ENCODE measurements around the gene FOXN3.

FOXN3 gene

GRCh38 chr14:89330236-89331002, 86.6 kb downstream of the FOXN3 start:
- no peak for DNase-seq

GRCh38 chr14:89327771-89328212, 89.2 kb downstream of the FOXN3 start:
- DNase-seq = peak; percentile 80

DNA sequence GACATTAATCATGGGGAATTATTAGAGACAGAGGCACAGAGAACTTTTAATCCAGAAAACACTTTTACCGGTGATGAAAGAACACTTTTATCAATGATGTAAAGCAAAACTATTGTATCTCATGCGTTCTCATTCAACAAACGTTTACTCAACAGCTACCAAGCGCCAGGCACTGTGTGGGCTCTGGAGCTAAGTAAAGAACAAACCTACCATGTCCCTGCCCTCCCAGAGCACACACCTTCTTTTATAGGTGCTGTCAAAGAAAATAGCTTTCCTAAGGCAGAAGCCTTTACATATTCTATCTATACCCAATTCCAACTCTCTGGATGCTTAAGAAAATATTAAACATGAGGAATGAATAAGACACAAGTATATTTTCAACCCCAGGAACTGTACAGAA, 91.1 kb downstream of the FOXN3 start:
- no peak for DNase-seq

GRCh38 chr14:89325299-89325883, 91.6 kb downstream of the FOXN3 start:
- no peak for DNase-seq

GRCh38 chr14:89324501-89325298, 92.3 kb downstream of the FOXN3 start:
- DNase-seq = no peak

DNA sequence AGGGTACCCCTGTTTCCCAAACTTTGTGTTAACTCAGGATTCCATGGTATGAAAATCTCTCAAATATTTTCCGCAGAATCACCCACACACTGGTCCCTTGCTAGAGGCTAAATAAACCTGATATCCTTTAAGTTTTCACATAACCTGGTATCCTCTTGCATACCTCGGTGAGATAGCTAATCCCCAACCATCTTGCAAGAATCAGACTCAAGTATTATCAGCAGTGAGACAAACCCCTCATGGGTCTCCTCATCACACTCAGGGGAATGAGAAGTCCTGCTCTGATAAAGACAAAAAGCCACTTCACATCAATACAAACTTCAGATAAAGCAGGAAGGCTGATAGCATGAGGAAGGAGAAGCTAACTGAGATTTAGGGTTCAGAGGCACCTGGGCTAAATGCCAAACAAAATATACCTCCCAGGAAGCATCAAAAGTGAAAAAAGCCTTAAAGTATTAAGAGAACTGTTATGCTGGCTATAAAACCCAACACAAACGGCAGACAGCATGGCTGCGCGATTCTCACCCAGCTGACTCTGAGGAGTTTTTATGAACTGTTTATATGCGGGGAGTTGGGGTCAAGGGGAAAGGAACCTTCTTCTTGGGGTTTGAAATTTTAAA, 96.5 kb downstream of the FOXN3 start:
- no peak for DNase-seq

DNA sequence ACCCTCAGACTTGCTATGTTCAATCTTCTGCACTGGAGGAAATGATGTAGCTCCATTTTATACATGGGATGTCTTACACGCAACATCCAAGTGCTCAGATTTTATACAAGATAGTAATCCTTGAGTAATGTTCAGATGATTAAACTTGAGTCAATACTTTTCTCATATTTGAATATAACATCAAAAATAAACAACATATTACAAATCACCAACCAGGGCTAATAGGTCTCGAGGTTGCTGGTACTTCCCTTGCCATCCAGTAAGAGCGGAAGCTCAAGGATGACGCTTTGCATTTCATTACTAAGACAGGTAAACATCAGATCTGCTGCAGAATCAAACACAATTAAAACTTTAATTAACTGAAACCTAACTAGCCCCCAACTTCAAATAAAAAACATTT, 97.3 kb downstream of the FOXN3 start:
- DNase-seq = no peak

DNA sequence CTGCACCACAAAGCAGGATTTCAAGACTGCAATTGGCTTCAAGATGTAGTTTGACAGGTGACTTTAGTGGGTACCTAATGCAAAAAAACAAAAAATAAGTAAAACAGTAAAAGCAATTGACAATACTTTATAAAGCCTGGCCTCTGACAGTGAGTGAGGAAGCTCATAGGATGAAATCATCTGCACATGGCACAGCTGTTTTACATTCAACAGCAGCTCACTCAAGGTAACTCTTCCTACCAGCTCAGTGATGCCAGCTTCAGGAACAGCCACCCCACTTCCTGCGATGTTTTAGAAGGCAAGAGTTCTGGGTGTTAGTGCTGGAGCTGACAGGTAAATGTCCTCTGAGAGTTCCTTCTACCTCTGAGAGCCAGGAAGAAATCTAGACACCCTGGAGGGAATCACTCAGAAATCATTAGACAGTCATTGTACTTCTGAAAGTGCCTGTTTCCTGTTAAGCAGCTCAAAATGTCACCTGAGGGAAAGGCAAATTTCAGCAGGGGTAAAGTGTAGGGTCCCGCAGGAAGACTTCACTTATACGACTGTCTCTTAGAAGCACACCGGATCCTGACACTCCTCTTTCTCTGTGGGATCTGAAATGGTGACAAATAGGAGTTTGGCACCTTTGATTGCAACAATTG, 99.9 kb downstream of the FOXN3 start:
- no peak for DNase-seq

DNA sequence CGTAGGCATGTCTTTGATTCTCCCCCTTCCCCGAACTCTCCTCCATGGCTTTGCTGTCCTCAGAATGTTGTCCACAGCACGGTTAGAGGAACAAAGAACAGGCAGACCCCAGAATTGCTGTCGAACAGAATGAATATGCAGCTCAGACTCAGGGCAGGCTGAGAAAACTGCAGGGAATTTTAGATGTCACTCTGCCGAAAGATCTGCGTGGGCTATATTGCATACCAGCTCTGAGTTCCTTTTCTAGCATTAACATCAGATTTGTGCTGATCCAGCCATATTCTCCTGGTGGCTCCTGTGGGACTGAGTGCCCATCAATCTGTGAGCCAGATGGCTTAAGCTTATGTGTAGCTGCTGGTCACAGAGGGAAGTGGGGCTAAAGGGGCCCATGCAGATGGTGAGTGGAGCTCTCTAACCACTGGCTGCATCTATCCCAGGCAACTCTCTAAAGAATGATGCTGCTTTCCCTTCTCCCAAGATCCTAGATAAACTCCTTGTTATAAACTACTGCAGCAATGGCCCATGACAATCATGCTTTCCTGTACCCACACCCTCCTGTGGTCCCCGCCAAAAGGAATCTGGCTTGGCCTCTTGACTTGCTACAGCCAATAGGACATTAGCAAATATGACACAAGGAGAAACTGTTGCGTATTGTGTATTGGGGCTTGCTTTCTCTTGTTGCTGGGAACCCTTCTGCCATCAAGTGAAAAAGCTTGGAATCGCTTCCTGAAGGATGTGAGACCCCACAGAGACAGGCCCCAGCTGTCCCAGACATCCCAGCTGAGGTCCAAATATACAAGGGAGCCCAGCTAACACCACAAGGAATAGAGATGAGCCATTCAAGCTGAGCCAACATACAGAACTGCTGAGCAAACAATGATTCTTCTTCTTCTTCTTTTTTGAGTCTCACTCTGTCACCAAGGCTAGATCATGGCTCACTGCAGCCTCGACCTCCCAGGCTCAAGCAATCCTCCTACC, 101.3 kb downstream of the FOXN3 start:
- DNase-seq = no peak

DNA sequence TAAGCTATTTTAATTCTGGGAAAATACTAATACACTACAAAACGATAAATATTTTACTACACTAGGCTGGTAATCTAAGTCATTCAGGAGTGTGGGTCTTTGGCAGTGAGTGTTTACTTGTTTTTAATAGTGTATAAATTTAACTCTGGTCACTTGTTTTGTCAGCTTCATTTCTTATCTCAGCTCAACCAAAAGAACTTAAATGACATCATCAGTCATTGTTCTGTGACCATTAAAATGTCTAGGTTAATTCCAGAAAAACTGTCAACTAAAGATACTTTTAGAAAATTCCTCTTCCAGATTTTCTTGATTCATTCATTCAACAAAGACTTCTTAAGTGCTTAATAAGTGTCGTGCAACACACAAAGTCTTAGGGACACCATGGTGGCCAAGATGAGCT, 102.8 kb downstream of the FOXN3 start:
- no peak for DNase-seq

DNA sequence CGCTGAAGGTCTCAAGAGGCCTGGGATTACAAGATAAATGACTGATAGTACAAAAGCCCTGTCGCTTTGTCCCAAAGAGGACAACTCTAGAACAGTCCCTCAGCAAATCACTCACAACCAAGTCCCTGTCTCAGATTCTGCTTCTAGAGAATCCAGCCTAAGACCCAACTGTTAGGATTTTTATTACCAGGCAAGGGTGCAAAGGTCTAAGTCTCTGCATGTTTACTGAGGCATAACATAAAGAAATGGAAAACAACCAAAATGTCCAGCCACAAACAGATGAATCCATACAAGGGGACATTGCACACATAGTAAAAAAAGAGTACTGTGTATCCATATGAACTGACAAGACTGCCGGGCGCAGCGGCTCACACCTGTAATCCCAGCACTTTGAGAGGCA, 104.1 kb downstream of the FOXN3 start:
- DNase-seq = no peak

GRCh38 chr14:89310211-89310610, 106.8 kb downstream of the FOXN3 start:
- no peak for DNase-seq

DNA sequence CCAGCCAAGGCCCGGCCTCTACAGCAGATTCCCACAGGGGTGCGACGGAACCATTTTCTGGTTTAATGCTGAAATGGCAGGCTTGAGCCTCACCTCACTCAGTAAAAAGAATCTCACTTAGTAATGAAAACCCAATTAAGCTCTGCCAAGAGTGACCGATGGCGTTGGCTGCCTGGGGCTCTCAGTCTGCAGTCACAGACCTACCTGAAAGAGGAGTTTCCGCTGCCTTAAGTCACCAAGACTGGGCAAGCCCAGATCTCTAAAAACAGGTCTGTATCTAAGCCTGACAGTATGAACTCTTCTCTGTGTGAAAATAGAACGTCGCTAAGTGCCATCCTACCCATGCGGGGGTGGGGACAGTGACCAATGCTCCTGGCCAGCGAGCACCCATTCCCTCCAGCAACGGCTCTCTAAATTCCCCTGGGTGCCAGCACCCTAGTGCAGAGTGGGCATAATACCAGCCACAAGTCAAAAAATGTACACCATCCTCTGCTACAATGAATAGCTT, 107.3 kb downstream of the FOXN3 start:
- no peak for DNase-seq

DNA sequence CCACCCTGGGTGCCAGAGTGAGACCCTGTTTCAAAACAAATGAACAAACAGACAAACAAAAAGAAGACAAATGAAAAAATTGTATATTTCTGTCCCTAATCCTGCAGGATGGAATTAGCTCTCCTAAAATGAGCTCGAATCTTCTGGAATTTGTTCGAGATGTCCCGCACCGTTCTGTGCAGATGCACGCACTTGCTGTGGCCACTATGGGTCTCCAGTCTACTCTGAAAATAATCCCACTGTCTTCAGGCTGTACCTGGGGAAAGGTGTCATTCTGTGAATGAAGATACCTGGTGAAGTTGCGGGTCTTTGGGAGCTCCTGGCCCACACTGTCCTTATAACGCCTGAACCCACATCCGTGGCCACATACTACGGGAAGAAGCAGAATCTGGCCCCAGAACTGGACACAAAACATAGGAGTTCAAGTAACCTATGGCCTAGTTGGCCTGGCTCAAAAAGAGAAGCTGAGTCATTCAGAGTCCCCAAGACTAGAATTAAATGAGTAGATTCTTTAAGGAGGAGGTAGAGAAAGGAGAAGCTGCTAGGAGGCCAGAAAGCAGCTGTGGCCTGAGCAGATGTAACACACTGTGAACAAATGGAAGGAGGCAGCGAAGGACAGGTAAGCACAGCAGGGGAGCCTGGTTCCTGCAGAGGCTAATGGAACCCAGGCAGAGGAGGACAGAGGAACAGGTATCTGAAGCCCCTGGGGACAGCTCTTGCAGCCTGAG, 108.6 kb downstream of the FOXN3 start:
- no peak for DNase-seq

DNA sequence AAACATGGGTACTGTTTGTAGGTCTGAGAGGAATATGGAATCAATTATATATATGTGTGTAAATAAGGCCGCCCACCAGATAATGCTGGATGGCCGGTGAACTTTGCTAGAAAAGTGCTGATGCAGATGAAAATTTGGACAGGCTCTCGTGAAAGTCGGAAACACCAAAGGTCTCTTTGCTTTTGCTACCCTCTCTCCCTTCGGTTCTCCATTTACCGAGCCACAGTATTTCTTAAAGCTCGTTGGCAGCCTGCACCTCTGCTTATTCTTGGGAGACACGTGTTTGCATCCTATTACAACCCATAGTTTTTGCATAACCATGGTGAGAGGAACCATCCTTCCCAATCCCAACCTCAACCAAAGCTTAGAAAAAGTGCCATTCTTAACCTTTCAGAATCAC, 109.6 kb downstream of the FOXN3 start:
- DNase-seq = no peak

DNA sequence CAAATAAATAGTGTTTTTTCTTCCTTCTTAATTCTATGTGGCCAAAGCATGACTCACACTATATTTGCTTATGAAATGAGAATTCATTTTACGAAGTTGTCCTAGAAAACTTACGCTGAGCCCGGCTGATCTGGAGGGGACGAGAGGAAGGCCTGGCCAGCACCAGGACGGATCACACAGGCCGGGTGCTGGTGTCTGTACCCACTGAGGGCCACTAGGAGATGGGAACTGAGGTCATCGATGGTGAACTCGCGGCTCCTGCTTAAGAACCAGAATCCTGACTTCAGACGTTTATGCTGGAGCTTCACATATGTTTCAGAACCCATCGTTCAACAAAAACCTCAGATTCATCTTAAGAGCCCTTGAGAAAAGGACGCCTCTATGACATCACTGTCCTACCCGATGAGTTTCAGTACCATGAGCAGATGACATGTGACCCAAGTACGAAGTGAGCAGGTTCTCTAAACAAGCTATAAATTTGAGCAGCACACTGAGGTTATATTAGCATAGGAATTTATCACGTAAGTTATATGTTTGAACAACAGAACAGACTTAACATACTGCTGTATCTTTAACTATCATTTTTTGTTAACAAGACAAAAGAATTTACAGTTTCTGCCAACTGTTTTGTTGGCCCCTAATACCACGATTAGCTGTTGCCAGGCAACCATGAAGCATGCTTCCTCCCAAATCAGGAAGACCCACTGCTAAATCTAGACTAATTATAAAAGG, 111.9 kb downstream of the FOXN3 start:
- peak; percentile 76 for DNase-seq

DNA sequence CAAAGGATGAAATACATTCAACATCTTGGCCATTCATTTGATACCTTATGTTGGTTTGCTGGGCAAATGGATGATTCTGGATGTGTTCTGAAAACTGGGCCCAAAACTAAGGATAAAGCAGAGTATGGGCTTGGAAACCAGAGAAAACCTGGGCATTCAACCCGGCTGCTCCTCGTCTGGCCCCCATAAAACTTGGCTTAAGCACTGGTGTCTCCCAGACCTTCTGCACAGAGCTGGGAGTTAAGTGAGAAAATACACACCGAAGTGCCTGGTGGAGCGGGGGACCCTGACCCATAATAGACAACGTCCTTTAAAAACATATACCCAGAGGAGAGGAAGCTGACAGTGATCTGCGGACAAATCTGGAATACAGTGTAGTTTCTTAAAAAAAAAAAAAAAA, 112.5 kb downstream of the FOXN3 start:
- DNase-seq = no peak

DNA sequence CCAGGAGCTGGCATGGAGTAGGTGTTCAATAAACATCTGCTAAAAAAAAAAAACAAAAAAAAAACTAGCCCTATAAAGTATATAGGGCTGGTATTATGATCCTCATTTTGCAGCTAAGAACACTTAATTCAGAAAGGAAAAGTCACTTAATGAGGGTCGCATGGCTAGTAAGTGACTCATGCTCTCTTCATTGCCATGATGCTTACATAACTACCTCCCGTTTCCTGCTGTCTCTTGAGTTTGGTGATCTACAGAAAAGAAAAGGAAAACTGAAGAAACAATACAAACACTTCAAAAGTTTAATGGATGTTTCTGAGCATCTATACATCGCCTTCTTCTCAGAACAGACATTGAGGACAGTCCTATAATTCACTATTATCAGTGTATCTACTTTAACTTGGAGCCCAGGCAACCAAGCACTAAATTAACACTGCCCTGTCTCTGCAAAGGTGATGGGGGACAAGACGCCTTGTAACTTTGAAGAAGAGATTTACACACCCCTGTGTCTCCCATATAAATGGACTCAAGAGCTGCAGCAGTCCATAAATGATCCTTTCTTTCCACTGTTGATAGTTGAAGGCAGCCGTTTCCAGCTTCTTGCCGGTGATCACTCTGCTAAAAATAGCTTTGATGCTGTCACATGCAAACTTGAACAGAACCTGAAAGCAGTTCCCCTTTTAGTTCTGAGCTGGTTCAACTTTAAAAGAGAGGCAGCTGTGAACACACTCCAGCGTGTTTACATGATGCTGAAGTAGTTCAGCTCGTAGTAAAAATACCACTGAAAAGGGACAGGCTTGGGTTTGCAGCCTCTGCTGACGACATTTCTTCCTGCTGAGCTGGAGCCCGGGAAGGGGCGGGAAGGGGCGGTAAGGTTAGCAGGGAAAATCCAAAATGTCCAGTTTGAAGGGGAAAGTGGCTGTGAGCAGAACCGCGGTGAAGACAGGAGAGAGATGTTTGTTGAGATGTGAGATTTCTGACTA, 113.3 kb downstream of the FOXN3 start:
- peak; percentile 97 for DNase-seq

Data from DMS79 (cell line).